GM19467 (cell line): ENCODE measurements around the gene SYTL1.
"Not testable (repeated sequence)": the region's sequence is repeated elsewhere in the genome, so short reads cannot be mapped to it uniquely, and the experiment has no call there.

Source experiments
- ATAC-seq: cut with Tn5 transposase; IDR thresholded peaks from one replicate; pipeline ENCODE4 v1.9.1; 2021; ENCODE audit warnings: mild to moderate bottlenecking, moderate library complexity; ENCODE audit not compliant: unreplicated experiment

Gene SYTL1

GRCh38 chr1:27381969-27382762 is 40.3 kb downstream of the SYTL1 start:
- ATAC-seq = no peak

GRCh38 chr1:27383039-27383605 is 41.3 kb downstream of the SYTL1 start, which contains the start of gene CD164L2:
Gene CD164L2, minus strand, starts transcription at chr1:27383333. Its CDS starts 94 bp downstream, at chr1:27383239.
- ATAC-seq = no peak

- ATAC-seq = no peak
Observed at GRCh38 chr1:27383661-27384060, 41.8 kb downstream of the SYTL1 start.

DNA sequence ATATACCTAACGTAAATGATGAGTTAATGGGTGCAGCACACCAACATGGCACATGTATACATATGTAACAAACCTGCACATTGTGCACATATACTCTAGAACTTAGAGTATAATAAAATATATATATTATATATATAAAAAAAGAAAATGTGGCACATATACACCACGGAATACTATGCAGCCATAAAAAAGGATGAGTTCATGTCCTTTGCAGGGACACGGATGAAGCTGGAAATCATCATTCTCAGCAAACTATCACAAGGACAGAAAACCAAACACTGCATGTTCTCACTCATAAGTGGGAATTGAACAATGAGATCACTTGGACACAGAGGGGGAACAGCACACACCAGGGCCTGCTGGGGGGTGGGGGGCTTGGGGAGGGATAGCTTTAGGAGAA is 43.0 kb downstream of the SYTL1 start:
- not testable (repeated sequence) for ATAC-seq

DNA sequence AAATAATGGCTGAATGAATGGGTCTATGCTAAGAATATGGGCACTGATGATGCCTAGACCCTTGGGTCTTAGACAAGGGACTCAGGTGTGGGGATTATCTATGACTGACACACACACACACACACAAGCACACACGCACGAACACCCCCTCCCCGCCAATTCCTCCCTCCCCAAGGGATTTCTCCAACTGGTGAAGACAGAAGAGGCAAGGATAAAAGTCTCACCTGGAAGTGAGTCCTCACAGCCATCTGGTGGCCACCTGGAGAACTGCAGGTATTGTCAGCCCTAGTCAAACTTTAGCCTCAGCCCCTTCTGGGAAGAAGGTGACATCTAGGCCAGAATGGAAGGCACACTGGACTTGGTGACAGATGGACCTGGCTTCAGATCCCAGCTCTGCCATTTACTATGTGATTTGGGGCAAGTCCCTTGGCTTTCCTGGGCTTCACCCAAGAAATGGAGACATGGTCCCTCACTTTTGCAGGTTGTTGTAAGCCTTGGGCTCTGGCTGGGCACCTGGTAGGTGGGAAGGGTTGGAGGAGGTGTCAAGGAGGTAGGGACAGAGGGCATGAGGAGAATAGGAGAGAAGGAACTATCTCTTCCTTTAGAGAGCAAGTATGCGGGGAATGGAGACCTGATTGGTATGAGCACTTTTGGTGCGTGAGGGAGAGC is 46.6 kb downstream of the SYTL1 start:
- no peak for ATAC-seq

GRCh38 chr1:27391511-27392095 is 49.8 kb downstream of the SYTL1 start:
- no peak for ATAC-seq

DNA sequence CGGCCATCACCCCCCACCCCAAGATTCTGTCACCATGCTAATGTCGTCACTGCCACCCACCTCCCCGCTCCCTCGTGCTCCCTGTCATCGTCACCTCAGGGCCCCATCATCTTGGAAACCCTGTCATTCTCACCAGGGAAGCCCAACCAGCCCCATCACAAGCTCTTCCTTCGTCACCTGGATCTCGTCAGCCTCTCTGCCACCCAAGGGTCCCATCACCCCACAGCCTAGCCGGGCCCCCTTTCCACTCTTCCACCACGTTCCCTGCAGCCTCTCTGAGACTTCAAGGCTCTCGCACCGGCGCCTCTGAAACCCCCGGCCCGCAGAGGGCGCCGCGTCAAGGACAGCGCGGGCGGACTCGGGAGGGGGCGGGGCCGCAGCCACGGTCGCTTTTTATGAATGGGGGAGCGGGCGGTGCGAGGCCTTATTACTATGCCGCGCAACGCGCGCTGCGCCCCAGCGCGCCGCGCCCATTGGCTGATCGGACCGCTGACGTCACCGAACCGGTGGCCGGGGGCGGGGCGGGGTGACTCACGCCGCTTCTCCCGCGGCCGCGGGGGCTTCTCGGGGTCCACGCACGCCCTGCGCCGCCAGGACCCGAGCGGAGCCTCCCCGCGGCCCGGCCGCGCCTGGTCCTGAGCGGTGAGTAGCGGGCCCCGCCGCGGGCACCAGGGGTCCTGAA is 50.4 kb downstream of the SYTL1 start, which contains the start of gene GPR3:
GPR3 (plus strand) TSS at position 527 of the 682 bp plus-strand sequence. CDS start 1,177 bp downstream, outside the sequence.
- ATAC-seq = peak; percentile 76

DNA sequence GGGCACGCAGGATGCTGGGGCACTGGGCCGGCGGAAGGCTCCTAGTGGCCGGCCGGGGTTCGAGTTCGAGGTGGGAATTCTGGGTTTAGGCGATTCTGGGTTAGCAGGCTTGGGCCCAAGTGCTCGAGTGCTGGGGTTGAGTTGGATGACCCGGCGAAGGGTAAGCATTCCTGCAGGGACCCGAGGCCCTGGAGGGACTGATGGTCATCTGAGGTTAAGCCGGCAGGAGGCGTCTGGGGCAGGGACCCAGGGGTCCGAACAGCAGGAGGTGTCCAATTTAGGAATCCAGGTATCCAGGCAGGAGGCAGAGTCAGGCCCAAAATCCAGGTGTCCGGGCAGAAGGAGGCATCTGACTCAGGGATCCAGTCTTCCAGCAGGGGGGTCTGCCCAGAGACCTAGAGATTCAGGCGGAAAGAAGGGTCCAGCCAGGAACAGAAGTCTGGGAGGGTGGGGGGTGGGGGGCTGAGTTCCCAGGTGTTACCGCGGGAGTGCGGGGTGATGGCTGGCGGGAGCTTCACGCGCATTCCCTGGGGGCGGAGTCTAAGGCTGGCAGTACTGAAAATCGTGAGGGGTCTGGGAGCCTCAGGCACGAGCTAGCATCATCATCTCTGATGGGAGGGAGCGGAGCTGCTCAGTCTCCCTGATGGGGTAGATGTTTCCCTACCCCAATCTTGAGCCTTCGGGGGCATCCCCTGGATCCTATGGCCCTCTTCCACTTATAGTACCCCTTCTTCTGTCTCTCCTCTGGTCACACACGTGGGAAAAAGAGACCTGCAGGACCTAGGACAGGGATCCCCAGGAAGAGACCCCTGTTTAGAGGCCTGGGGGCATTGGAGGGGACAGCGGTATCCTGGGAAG is 51.2 kb downstream of the SYTL1 start:
- no peak for ATAC-seq

- no peak for ATAC-seq
Observed at GRCh38 chr1:27393641-27394281, 51.9 kb downstream of the SYTL1 start.

GRCh38 chr1:27394282-27394658 is 52.4 kb downstream of the SYTL1 start:
- no peak for ATAC-seq

DNA sequence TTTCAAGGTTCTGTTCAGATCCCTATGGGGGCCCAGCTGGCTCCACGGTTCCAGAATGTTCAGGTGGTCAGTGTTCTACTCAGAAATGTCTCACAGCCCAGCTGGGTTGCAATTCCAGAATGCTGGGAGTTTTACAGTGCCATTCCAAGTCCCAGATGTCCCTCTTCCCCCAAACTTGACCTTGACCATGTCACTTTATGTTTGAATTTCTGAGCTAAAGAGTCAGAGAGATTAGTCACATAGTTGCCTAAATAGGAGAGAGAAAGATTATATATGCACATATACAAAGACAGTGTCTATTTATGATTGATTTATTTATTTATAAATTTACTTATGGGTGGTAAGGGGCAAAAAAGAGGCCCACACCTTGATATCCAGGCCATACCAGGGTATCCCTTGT is 53.1 kb downstream of the SYTL1 start:
- ATAC-seq = no peak

DNA sequence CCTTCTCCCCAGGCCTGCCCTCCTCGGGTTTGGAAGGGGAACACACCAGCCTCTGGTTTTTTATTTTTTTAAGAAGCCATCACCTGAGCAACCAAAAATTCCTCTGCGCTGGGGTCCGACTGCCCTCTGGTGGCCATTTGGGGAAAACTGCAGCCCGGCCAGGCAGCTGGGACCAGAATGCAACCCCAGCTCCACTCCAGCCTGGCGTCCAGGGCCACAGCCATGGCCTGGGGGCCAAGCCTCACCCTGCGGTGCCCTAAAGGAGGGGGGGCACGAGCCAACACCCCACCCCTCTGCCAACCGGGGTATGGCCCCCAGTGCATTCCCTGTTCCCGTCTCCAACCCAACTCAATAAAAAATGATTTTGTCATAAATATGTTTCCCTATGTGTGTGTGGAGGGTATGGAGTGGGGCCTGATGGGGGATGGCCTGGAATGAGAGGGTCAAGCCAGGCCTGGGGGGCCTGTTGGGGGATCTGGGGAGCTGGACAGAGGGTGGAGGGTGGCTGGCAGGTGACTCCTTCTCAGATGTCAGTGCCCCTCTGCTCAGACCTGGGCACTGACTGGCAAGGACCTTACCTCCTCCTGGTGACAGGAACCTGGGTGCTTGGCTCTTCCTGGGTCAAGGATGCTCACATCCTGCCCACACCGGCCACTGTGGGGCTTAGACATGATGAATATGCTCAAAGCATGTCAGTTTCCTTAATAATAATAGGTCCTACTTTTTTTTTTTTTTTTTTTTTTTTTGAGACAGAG is 53.8 kb downstream of the SYTL1 start:
- no peak for ATAC-seq

DNA sequence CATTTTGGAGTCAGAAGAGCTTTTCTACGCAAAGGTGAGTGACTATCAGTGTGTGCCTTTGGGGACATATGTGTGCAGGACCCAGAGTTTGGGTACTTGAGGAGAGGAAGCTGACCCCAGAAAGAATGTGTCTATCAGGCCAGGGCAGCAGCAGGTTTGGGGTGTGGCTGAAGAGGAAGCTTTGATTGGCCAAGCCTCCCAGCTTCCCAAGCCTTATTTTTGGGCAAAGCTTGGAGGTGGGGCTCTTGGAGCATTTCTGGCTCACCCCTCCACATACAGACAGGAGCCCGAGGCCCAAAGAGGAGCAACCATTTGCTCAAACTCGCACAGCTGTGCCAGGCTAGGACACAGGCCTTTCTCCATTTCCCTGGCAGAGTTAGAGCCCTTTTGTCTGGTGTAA is 55.3 kb downstream of the SYTL1 start:
- ATAC-seq = no peak

GRCh38 chr1:27397749-27398148 is 55.9 kb downstream of the SYTL1 start:
- ATAC-seq = no peak

DNA sequence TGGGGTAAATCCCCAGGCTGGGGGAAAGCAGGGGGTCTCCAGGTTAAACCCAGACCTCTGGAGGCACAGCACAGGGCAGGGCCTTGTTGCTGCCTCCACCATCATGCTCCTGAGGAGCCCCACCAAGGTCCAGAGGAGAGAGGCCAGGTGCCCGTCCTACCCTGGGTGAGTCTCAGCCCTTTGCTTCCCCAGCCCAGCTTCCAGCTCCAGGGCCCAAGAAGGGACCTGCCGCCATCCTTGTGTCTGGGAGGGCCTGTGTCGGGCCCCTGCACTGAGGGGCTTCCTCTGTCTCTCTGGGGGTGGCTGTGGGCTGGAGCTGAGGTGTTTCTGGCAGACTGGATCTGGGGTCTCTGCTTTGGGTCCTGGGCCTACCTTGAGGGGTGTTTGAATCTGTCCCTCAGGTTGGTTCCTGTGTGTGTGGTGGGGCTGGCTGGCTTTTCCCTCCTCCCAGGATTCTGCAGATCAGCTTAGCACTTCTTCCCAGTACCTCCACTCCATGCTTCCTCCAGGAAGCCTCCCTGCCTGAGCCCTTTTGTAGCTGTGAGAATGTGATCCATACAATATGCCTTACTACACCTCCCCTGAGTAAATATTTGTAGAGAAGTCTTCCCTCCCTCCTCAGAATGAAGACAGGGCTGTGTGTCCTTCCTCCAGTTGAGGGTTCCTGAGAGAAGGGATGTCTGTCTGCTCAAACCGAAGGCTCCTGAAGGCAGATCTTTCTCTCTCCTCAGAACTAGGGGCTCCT is 56.8 kb downstream of the SYTL1 start:
- ATAC-seq = no peak

GRCh38 chr1:27399251-27400025 is 57.6 kb downstream of the SYTL1 start:
- ATAC-seq = no peak
